DMS53 treated with DMSO at 0.1 percent for 48 hours (cell line): ENCODE measurements around the gene GPR39.
"Not testable (repeated sequence)": the region's sequence is repeated elsewhere in the genome, so short reads cannot be mapped to it uniquely, and the experiment has no call there.

Experiments used
- DNase-seq: peaks from one replicate; lab custom pipeline; 2025; ENCODE audit not compliant: unreplicated experiment; lab: John Stamatoyannopoulos, UW

GPR39 gene

GRCh38 chr2:132416723-132417395 lies at the start of gene GPR39:
TSS of gene GPR39 (plus strand) at chr2:132416805.
- DNase-seq: no peak

- DNase-seq: no peak
Measured at GRCh38 chr2:132368191-132368590, 48.4 kb upstream of the GPR39 start.

GRCh38 chr2:132372276-132372675 lies 44.3 kb upstream of the GPR39 start:
- DNase-seq: no peak

- no peak for DNase-seq
Measured at GRCh38 chr2:132373391-132374135, 43.0 kb upstream of the GPR39 start.

- DNase-seq: no peak
Measured at GRCh38 chr2:132374151-132374550, 42.5 kb upstream of the GPR39 start.

GRCh38 chr2:132374551-132374950 lies 42.1 kb upstream of the GPR39 start:
- no peak for DNase-seq

- no peak for DNase-seq
Measured at GRCh38 chr2:132374961-132375360, 41.6 kb upstream of the GPR39 start.

- no peak for DNase-seq
Measured at GRCh38 chr2:132381376-132381775, 35.2 kb upstream of the GPR39 start.

GRCh38 chr2:132383956-132384355 lies 32.6 kb upstream of the GPR39 start:
- no peak for DNase-seq

- DNase-seq: no peak
Measured at GRCh38 chr2:132384491-132385151, 32.0 kb upstream of the GPR39 start.

- no peak for DNase-seq
Measured at GRCh38 chr2:132387126-132387525, 29.5 kb upstream of the GPR39 start.

GRCh38 chr2:132390076-132390475 lies 26.5 kb upstream of the GPR39 start:
- no peak for DNase-seq

GRCh38 chr2:132391378-132391777 lies 25.2 kb upstream of the GPR39 start:
- no peak for DNase-seq

- no peak for DNase-seq
Measured at GRCh38 chr2:132392221-132392620, 24.4 kb upstream of the GPR39 start.

GRCh38 chr2:132392879-132393278 lies 23.7 kb upstream of the GPR39 start:
- no peak for DNase-seq

- DNase-seq: not testable (repeated sequence)
Measured at GRCh38 chr2:132397042-132397441, 19.6 kb upstream of the GPR39 start.

GRCh38 chr2:132400169-132400900 lies 16.3 kb upstream of the GPR39 start:
- DNase-seq: no peak

GRCh38 chr2:132400901-132401240 lies 15.7 kb upstream of the GPR39 start:
- DNase-seq: no peak

- no peak for DNase-seq
Measured at GRCh38 chr2:132401326-132401725, 15.3 kb upstream of the GPR39 start.

GRCh38 chr2:132403146-132403545 lies 13.5 kb upstream of the GPR39 start:
- no peak for DNase-seq

- DNase-seq: no peak
Measured at GRCh38 chr2:132404056-132404455, 12.5 kb upstream of the GPR39 start.

GRCh38 chr2:132407784-132408183 lies 8.8 kb upstream of the GPR39 start:
- no peak for DNase-seq
